ENCODE measurements around the gene GFRA1.

The GFRA1 gene

GRCh38 chr10:116270771-116271592, 2.0 kb downstream of the GFRA1 start:
- DNase-seq (ENCODE audit: low read depth): no peak

GRCh38 chr10:116270126-116270770, 2.8 kb downstream of the GFRA1 start:
- DNase-seq (ENCODE audit: low read depth): no peak

GRCh38 chr10:116269619-116270018, 3.4 kb downstream of the GFRA1 start:
- no peak for DNase-seq (ENCODE audit: low read depth)

- no peak for DNase-seq (ENCODE audit: low read depth)
Measured at GRCh38 chr10:116268976-116269375, 4.0 kb downstream of the GFRA1 start.

- no peak for DNase-seq (ENCODE audit: low read depth)
Measured at GRCh38 chr10:116265686-116266085, 7.3 kb downstream of the GFRA1 start.

- no peak for DNase-seq (ENCODE audit: low read depth)
Measured at GRCh38 chr10:116263870-116264655, 8.9 kb downstream of the GFRA1 start.

- no peak for DNase-seq (ENCODE audit: low read depth)
Measured at GRCh38 chr10:116262678-116263077, 10.3 kb downstream of the GFRA1 start.

- DNase-seq (ENCODE audit: low read depth): no peak
Measured at GRCh38 chr10:116260599-116260998, 12.4 kb downstream of the GFRA1 start.

GRCh38 chr10:116259638-116260037, 13.4 kb downstream of the GFRA1 start:
- DNase-seq (ENCODE audit: low read depth): no peak

- no peak for DNase-seq (ENCODE audit: low read depth)
Measured at GRCh38 chr10:116257785-116258184, 15.2 kb downstream of the GFRA1 start.

GRCh38 chr10:116256752-116257259, 16.2 kb downstream of the GFRA1 start:
- no peak for DNase-seq (ENCODE audit: low read depth)

- no peak for DNase-seq (ENCODE audit: low read depth)
Measured at GRCh38 chr10:116255886-116256751, 16.9 kb downstream of the GFRA1 start.

- no peak for DNase-seq (ENCODE audit: low read depth)
Measured at GRCh38 chr10:116254422-116255155, 18.4 kb downstream of the GFRA1 start.

- no peak for DNase-seq (ENCODE audit: low read depth)
Measured at GRCh38 chr10:116253716-116254115, 19.3 kb downstream of the GFRA1 start.

- DNase-seq (ENCODE audit: low read depth): no peak
Measured at GRCh38 chr10:116251602-116252395, 21.2 kb downstream of the GFRA1 start.

GRCh38 chr10:116247691-116248090, 25.3 kb downstream of the GFRA1 start:
- no peak for DNase-seq (ENCODE audit: low read depth)

GRCh38 chr10:116246263-116246662, 26.7 kb downstream of the GFRA1 start:
- DNase-seq (ENCODE audit: low read depth): no peak

- no peak for DNase-seq (ENCODE audit: low read depth)
Measured at GRCh38 chr10:116245156-116245555, 27.9 kb downstream of the GFRA1 start.

GRCh38 chr10:116241642-116242410, 31.2 kb downstream of the GFRA1 start:
- no peak for DNase-seq (ENCODE audit: low read depth)
